ENCODE measurements around the gene NCF4.

- TF ChIP-seq CTCF (IDR thresholded peaks at IDR 0.05), result no peak
- no peak for TF ChIP-seq POLR2AphosphoS5 (IDR thresholded peaks at IDR 0.05; ENCODE audit: low read depth, low read length)
Observed at GRCh38 chr22:36860821-36861659, at the start of gene NCF4.

Measured in Panc1 (cell line).